Progenitor cell of endocrine pancreas (in vitro differentiated cells): ENCODE measurements around the gene SYNPO. TPM values are rescaled to one million over a fixed set of nuclear protein-coding genes. Genes with fewer than 3 reads are reported as not detected.
A peak's percentile ranks its signal among the peaks of the same experiment; 100 is the strongest.

Experiments used
- DNase-seq: peaks from one replicate; pipeline ENCODE4 v3.0.0; 2021; ENCODE audit warnings: low spot score; ENCODE audit not compliant: unreplicated experiment
- H3K27ac Mint-ChIP-seq: 2 replicates; pipeline ENCODE4 v1.8.0; 2021; ENCODE audit warnings: mild to moderate bottlenecking, moderate library complexity, mixed read lengths
- H3K27me3 Mint-ChIP-seq: 2 replicates; pipeline ENCODE4 v1.8.0; 2021; ENCODE audit warnings: mixed read lengths
- H3K36me3 Mint-ChIP-seq: 2 replicates; pipeline ENCODE4 v1.8.0; 2022; ENCODE audit warnings: mixed read lengths; ENCODE audit not compliant: insufficient read depth
- H3K4me1 Mint-ChIP-seq: 2 replicates; pipeline ENCODE4 v1.8.0; 2021; ENCODE audit warnings: low read depth, mixed read lengths
- H3K4me3 Mint-ChIP-seq: 2 replicates; pipeline ENCODE4 v1.8.0; 2021; ENCODE audit warnings: low read depth, mild to moderate bottlenecking, moderate library complexity, mixed read lengths
- H3K9me3 Mint-ChIP-seq: 2 replicates; pipeline ENCODE4 v1.8.0; 2021; ENCODE audit warnings: low read depth, mixed read lengths
- total RNA-seq: library from RNA; stranded (reverse); gene quantifications from 2 replicates; pipeline ENCODE4 v1.2.1, GENCODE V29; 2021
- TF ChIP-seq, protein P1 (sequence below): fragments of 200-600 bp; sonication (generic); IDR thresholded peaks from one replicate; pipeline ENCODE4 v1.5.0; 2021; ENCODE audit warnings: antibody characterized with exemption, mild to moderate bottlenecking; ENCODE audit not compliant: unreplicated experiment

The SYNPO gene
- total RNA-seq, 1 donor from 2014 or later = 1.5 TPM

DNA sequence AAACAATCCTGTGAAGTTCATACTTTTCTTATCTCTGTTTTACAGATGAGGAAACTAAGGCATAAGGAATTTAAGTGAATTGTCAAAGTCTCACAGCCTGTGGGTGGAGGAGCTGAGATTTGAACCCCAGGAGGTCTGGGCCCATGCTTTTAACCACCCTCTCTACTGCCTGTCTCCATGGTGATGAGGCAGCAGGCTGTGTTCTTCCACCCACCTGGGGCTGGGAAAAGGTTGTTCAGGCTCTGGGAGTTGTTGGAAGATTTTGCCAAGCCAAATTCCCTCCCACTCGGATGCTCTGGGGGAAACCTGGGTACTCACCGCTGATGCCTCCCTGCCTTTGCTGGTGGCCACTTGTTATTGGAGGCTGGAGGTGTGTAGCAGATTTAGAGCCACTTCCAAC, 18.3 kb upstream of the SYNPO start:
- no peak overlapping the region for H3K27ac Mint-ChIP-seq
- DNase-seq = no peak
- no peaks in the 10 kb centered on the region for H3K36me3 Mint-ChIP-seq

DNA sequence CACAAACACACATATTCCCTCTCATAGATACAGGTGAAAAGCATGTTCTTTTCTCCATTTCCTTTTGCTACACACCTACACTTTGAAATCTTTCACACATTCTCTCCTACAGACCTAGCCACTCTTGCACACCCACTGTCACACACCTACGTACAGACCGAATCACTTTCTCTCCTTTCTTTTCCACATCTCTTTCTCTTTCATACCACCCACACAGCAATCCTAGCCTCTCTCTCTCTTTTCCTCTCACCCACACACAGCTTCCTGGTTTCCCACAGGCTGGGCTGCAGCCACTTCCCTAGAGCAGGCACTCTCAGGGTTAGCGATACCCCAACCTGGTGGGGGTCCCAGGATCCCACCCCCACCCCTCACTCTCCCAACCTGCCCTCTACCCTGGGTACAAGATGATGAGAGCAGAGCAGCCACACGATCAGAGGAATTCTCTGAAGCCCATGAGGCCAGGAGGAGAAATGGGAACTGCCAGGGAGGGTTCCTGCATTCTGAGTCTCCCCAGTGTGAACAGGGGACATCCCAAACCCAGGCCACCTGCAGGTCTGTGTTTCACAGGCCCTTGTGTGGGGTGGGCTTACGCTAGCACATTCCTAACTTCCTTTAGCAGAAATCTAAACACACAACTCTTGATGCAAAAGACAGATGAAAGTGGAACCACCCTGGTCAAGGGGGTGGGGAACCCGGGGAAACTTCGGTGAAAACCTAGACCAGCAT, 17.1 kb upstream of the SYNPO start:
- no peak for DNase-seq
- H3K4me1 Mint-ChIP-seq = peaks cover 3% of the 10 kb centered on the region
- H3K9me3 Mint-ChIP-seq = no peaks in the 10 kb centered on the region
- H3K27me3 Mint-ChIP-seq = peaks cover 54% of the 10 kb centered on the region
- no peak overlapping the region for H3K4me3 Mint-ChIP-seq
- no peak overlapping the region for H3K27ac Mint-ChIP-seq
- no peaks in the 10 kb centered on the region for H3K36me3 Mint-ChIP-seq
- TF ChIP-seq, protein P1, sequence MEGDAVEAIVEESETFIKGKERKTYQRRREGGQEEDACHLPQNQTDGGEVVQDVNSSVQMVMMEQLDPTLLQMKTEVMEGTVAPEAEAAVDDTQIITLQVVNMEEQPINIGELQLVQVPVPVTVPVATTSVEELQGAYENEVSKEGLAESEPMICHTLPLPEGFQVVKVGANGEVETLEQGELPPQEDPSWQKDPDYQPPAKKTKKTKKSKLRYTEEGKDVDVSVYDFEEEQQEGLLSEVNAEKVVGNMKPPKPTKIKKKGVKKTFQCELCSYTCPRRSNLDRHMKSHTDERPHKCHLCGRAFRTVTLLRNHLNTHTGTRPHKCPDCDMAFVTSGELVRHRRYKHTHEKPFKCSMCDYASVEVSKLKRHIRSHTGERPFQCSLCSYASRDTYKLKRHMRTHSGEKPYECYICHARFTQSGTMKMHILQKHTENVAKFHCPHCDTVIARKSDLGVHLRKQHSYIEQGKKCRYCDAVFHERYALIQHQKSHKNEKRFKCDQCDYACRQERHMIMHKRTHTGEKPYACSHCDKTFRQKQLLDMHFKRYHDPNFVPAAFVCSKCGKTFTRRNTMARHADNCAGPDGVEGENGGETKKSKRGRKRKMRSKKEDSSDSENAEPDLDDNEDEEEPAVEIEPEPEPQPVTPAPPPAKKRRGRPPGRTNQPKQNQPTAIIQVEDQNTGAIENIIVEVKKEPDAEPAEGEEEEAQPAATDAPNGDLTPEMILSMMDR = no peak

More for the DNA sequence above, 18.3 kb upstream of the SYNPO start:
- H3K4me3 Mint-ChIP-seq = no peak overlapping the region
- peaks cover 48% of the 10 kb centered on the region for H3K27me3 Mint-ChIP-seq
- TF ChIP-seq, protein P1 = no peak
- H3K9me3 Mint-ChIP-seq = no peaks in the 10 kb centered on the region
- peaks cover 3% of the 10 kb centered on the region for H3K4me1 Mint-ChIP-seq

DNA sequence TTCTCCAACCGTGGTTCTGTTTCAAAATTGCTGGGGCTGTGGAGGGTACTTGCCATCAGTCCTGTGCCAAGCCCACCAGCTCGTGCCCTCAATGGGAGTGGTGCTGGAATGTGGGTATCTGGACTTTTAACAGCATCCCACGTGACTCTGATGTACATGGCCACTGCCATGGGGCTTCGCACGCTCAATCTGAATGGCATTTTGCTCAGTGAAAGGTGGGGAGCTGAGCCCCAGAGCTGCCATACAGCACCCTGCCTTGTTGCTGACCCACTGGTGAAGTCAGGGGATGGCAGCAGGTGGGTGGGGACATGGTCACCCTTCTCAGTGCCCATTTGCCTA, 16.6 kb upstream of the SYNPO start:
- Mint-ChIP-seq H3K4me1 (peaks cover 3% of the 10 kb centered on the region), H3K4me3 (peak overlapping the region; percentile 70), H3K9me3 (no peaks in the 10 kb centered on the region), H3K36me3 (no peaks in the 10 kb centered on the region), H3K27ac (no peak overlapping the region), H3K27me3 (peaks cover 54% of the 10 kb centered on the region)
- no peak for DNase-seq
- TF ChIP-seq, protein P1 = no peak

DNA sequence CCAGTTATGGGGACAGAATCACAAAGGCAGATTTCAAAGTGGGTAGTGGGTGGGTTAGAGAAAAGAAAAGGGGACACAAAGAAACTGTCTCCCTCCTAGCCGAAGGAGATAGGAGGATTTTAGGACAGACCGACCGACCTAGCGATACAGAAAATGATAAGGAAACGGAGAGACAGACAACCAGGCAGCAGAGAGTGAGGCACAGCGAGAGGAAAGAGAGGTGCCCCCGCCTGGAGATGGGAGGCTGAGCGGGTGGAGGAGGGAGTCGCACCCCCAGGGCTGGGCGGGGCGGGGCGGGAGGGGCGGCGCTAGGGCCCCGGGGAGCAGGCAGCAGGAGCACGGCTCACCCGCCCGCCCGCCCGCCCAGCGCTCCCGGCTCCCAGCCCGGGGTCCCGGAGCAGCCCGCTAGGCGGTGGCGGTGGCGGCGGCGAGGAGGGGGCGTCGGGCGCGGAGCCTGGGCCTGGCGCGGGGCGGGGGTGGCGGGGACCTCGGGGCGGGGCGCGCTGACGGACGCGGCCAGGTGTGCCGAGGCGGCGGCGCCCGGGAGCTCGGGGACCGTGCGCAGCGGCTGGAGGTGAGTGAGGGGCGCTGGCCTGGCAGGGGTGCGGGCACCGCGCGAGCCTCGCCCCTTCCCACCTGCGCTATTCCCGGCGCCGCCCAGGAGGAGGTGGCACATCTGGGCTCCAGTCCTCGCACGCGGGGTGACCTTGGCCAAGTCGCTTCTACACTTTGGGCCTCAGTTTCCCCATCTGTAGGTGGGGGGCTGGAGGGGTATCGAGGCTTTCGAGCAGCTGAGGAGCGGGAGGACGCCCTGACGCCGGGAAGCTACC, 15.9 kb upstream of the SYNPO start:
- H3K9me3 Mint-ChIP-seq = no peaks in the 10 kb centered on the region
- no peaks in the 10 kb centered on the region for H3K36me3 Mint-ChIP-seq
- TF ChIP-seq, protein P1 = peak; percentile 21
- H3K4me3 Mint-ChIP-seq = peak overlapping the region; percentile 70
- peak overlapping the region; percentile 35 for H3K27ac Mint-ChIP-seq
- peaks cover 51% of the 10 kb centered on the region for H3K27me3 Mint-ChIP-seq
- H3K4me1 Mint-ChIP-seq = peaks cover 3% of the 10 kb centered on the region
- DNase-seq = peak; percentile 32

DNA sequence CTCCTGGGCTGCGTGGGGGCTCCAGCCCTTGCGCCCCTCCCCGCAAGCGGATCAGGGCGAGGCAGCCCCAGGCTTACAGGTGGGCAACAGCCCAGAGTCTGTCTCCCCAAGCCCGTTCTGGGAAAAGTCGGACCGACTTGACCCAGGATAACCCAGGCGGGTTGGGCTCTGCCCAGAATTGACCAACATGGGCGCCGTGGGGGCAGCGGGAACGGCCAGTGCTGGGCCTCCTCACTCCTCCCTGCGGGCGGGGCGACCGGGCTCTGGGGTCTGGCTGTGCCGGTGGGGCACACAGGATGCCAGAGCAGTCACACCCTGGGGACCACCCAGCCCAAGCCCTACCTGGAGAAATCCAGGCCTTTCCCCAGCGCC, 15.3 kb upstream of the SYNPO start:
- Mint-ChIP-seq H3K36me3 (no peaks in the 10 kb centered on the region), H3K27me3 (peaks cover 48% of the 10 kb centered on the region), H3K27ac (no peak overlapping the region), H3K4me3 (no peak overlapping the region), H3K9me3 (no peaks in the 10 kb centered on the region), H3K4me1 (peaks cover 3% of the 10 kb centered on the region)
- DNase-seq = no peak
- TF ChIP-seq, protein P1 = no peak
